IPS DF 6.9 (cell line): ENCODE measurements around the gene IGF2R.
"Not testable (repeated sequence)": the region's sequence is repeated elsewhere in the genome, so short reads cannot be mapped to it uniquely, and the experiment has no call there.

Experiments used
- DNase-seq: peaks from one replicate; pipeline ENCODE4 v3.0.0-alpha.2; 2013; ENCODE audit warnings: low read depth, low spot score
- H3K27ac ChIP-seq: one replicate; pipeline ENCODE4 v1.5.1; 2013; ENCODE audit warnings: low read length, control low read depth
- H3K27me3 ChIP-seq: 2 replicates; pipeline ENCODE4 v1.6.1; 2013; ENCODE audit warnings: mild to moderate bottlenecking, low read length; ENCODE audit not compliant: control insufficient read depth, insufficient read depth
- H3K36me3 ChIP-seq: 2 replicates; pipeline ENCODE4 v1.6.1; 2013; ENCODE audit warnings: low read length; ENCODE audit not compliant: control insufficient read depth, insufficient read depth
- H3K4me1 ChIP-seq: 2 replicates; pipeline ENCODE4 v1.6.1; 2013; ENCODE audit warnings: low read length; ENCODE audit not compliant: control insufficient read depth, insufficient read depth
- H3K4me3 ChIP-seq: 2 replicates; pipeline ENCODE4 v1.5.1; 2013; ENCODE audit warnings: mild to moderate bottlenecking, low read length
- H3K9me3 ChIP-seq: 2 replicates; pipeline ENCODE4 v1.6.1; 2013; ENCODE audit warnings: low read length, inconsistent platforms; ENCODE audit not compliant: control insufficient read depth, insufficient read depth
- WGBS: extraction: QIAGEN DNeasy Blood & Tissue Kit; methylation state at CpG from one replicate; pipeline ENCODE4 v1.1.7; 2013; ENCODE audit warnings: mixed read lengths, missing lambda C conversion rate; ENCODE audit not compliant: insufficient read length, insufficient coverage; 5-methylcytosine and 5-hydroxymethylcytosine counted together

The IGF2R gene

GRCh38 chr6:160138839-160139419 is 170.0 kb downstream of the IGF2R start:
- Histone ChIP-seq H3K27me3 (no peaks in the 10 kb centered on the region), H3K36me3 (no peaks in the 10 kb centered on the region), H3K4me1 (no peaks in the 10 kb centered on the region), H3K9me3 (no peaks in the 10 kb centered on the region), H3K4me3 (no peak overlapping the region), H3K27ac (no peak overlapping the region)
- no CpG with 5 or more reads among the region's 13 CpGs for WGBS
- no peak for DNase-seq

GRCh38 chr6:160139420-160139851 is 170.6 kb downstream of the IGF2R start:
- Histone ChIP-seq H3K9me3 (no peaks in the 10 kb centered on the region), H3K36me3 (no peaks in the 10 kb centered on the region), H3K27me3 (no peaks in the 10 kb centered on the region), H3K27ac (no peak overlapping the region), H3K4me1 (no peaks in the 10 kb centered on the region), H3K4me3 (no peak overlapping the region)
- no peak for DNase-seq
- WGBS: no CpG with 5 or more reads among the region's 12 CpGs

GRCh38 chr6:160140493-160140892 is 171.6 kb downstream of the IGF2R start:
- DNase-seq, H3K36me3 ChIP-seq, H3K27ac ChIP-seq, H3K27me3 ChIP-seq, H3K9me3 ChIP-seq, H3K4me3 ChIP-seq, H3K4me1 ChIP-seq: not testable (repeated sequence)
- no CpG with 5 or more reads among the region's 3 CpGs for WGBS

GRCh38 chr6:160141001-160141726 is 172.3 kb downstream of the IGF2R start:
- Histone ChIP-seq H3K9me3 (no peaks in the 10 kb centered on the region), H3K36me3 (no peaks in the 10 kb centered on the region), H3K27me3 (no peaks in the 10 kb centered on the region), H3K4me1 (no peaks in the 10 kb centered on the region), H3K27ac (no peak overlapping the region), H3K4me3 (no peak overlapping the region)
- no peak for DNase-seq
- WGBS: no CpG with 5 or more reads among the region's 5 CpGs

GRCh38 chr6:160142115-160142715 is 173.3 kb downstream of the IGF2R start:
- WGBS: no CpG with 5 or more reads among the region's 8 CpGs
- Histone ChIP-seq H3K27me3 (no peaks in the 10 kb centered on the region), H3K4me1 (no peaks in the 10 kb centered on the region), H3K27ac (no peak overlapping the region), H3K4me3 (no peak overlapping the region), H3K36me3 (no peaks in the 10 kb centered on the region), H3K9me3 (no peaks in the 10 kb centered on the region)
- DNase-seq: no peak

- no peak for DNase-seq
- Histone ChIP-seq H3K9me3 (no peaks in the 10 kb centered on the region), H3K4me1 (no peaks in the 10 kb centered on the region), H3K27me3 (no peaks in the 10 kb centered on the region), H3K36me3 (no peaks in the 10 kb centered on the region), H3K27ac (no peak overlapping the region), H3K4me3 (no peak overlapping the region)
- no CpG with 5 or more reads among the region's 6 CpGs for WGBS
Observed at GRCh38 chr6:160146454-160147145, 177.7 kb downstream of the IGF2R start.

- Histone ChIP-seq H3K36me3 (no peaks in the 10 kb centered on the region), H3K27ac (no peak overlapping the region), H3K4me3 (no peak overlapping the region), H3K9me3 (no peaks in the 10 kb centered on the region), H3K4me1 (no peaks in the 10 kb centered on the region), H3K27me3 (no peaks in the 10 kb centered on the region)
- WGBS: no CpG with 5 or more reads among the region's 3 CpGs
- no peak for DNase-seq
Observed at GRCh38 chr6:160147146-160147536, 178.3 kb downstream of the IGF2R start.

- Histone ChIP-seq H3K4me1 (no peaks in the 10 kb centered on the region), H3K27me3 (no peaks in the 10 kb centered on the region), H3K27ac (no peak overlapping the region), H3K9me3 (no peaks in the 10 kb centered on the region), H3K4me3 (no peak overlapping the region), H3K36me3 (no peaks in the 10 kb centered on the region)
- no peak for DNase-seq
- WGBS: no CpG with 5 or more reads among the region's 3 CpGs
Observed at GRCh38 chr6:160154471-160154870, 185.6 kb downstream of the IGF2R start.

GRCh38 chr6:160156842-160157241 is 188.0 kb downstream of the IGF2R start:
- Histone ChIP-seq H3K36me3 (no peaks in the 10 kb centered on the region), H3K27ac (no peak overlapping the region), H3K4me1 (0 out of 2 replicates have a peak, but pooled peaks cover 5% of the 10 kb centered on the region), H3K4me3 (no peak overlapping the region), H3K9me3 (no peaks in the 10 kb centered on the region), H3K27me3 (no peaks in the 10 kb centered on the region)
- no CpG with 5 or more reads among the region's 1 CpG for WGBS
- no peak for DNase-seq

- Histone ChIP-seq H3K27me3 (no peaks in the 10 kb centered on the region), H3K36me3 (no peaks in the 10 kb centered on the region), H3K4me3 (no peak overlapping the region), H3K27ac (no peak overlapping the region), H3K4me1 (peaks cover 6% of the 10 kb centered on the region; the same call in 1 of the 2 replicates), H3K9me3 (no peaks in the 10 kb centered on the region)
- DNase-seq: no peak
- WGBS: no CpG with 5 or more reads among the region's 6 CpGs
Observed at GRCh38 chr6:160160450-160160849, 191.6 kb downstream of the IGF2R start.
